GM20000 (cell line): ENCODE data around the gene ZBTB42.

Experiments
- DNase-seq: peaks from one replicate; pipeline ENCODE4 v3.0.0; 2012; ENCODE audit warnings: low spot score
- CTCF ChIP-seq: IDR thresholded peaks from 2 replicates; pipeline ENCODE4 v1.5.1; 2012; ENCODE audit warnings: mild to moderate bottlenecking, control low read depth; ENCODE audit errors: extremely low read depth, missing control alignments

ZBTB42 gene

DNA sequence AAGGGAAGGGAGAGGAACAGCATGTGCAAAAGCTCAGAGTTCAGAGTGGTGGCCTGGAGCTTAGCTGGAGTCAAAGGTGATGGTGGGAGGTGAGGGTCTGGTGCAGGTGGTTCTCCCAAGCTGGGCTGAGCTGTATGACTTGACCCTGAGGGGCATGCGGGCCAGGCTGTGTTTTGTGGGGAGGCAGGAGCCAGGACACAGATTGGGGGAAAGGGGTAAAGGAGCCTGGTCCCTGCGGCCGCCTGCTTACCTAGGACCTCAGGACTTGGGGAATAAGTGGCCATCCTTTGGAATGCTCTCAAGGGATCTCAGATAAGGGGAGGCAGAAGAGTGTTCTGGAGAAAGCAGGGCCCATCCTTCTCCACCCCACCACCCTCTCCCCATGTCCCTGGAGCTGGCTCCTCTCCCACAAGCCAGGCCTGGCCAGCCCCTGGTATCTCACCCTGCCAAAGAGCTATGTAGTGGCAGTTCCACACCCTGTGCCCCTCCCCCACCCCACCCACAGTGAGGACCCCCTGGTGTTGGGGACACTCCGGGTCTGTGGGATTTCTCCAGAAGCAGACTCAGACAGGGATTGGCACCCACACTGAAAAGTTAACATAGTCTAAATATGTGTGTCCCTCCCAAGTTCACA lies 44.2 kb downstream of the ZBTB42 start:
- no peak for DNase-seq
- TF ChIP-seq CTCF, result no peak

DNA sequence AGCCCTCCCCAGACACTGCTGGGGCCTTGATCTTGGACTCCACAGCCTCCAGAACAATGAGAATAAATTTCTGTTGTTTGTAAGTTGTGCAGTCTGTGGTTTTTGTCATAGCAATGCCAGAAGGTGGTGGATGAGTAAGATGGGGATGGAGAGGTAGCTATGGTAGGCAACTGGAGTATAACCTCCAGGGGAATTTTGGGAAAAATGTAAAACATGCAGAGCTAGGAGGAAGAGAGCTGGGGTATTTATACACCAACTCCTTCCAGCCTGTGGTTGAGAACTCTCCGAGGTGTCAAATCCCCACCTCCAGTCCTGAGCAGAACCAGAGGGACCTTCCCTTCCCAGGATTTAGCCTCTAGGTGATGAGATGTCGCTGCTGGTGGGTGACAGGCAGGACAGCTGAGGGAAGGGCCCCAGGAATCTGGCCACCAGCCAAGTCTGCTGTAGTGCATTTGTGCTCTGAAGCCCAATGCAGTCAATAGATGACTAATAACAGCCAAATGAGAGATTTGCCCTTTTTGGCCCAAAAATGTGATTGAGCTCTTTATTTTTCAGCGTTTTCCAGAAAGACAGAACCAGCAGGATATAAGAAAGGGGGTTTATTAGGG lies 45.0 kb downstream of the ZBTB42 start:
- DNase-seq, result no peak
- TF ChIP-seq CTCF, result no peak

DNA sequence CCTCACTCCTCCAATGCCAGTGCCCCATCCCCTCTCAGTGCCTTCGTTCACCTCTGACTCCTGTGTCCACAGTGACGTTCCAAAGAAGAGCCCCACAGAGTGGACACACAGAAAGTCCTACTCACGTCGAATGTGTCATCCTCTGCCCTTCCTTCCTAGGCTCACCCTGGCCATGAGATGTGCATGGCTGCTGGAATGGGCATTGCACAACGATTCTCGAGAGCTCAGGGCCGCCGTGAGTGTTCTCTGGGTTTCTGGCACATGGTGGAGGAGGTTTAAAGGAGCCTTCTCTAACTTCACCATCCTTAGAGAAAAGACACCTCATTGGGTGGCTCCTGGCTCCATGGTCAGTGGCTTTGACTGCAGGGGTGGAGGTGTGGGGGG lies 51.4 kb downstream of the ZBTB42 start:
- no peak for DNase-seq
- TF ChIP-seq CTCF, result no peak
